Fibroblast of lung (primary cell): ENCODE measurements around the gene GIMAP1. TPM values are rescaled to one million over a fixed set of nuclear protein-coding genes. Genes with fewer than 3 reads are reported as not detected.
"Not testable (repeated sequence)": the region's sequence is repeated elsewhere in the genome, so short reads cannot be mapped to it uniquely, and the experiment has no call there.

Source experiments
- DNase-seq, 2 donors: peaks; one replicate each; pipeline versions ENCODE4 v3.0.0 to v3.0.0-alpha.2; 2010; ENCODE audit warnings: low read depth in 2 of 2
- H2AFZ ChIP-seq: 2 replicates; pipeline ENCODE4 v1.5.1; 2012; ENCODE audit warnings: low read length, control low read depth, inconsistent platforms
- H3K27ac ChIP-seq: 2 replicates; pipeline ENCODE4 v1.5.1; 2011; ENCODE audit warnings: low read length, control low read depth; ENCODE audit not compliant: insufficient read depth
- H3K27me3 ChIP-seq: 2 replicates; pipeline ENCODE4 v1.5.1; 2011; ENCODE audit warnings: mild to moderate bottlenecking, low read length; ENCODE audit not compliant: control insufficient read depth, insufficient read depth
- H3K36me3 ChIP-seq: 2 replicates; pipeline ENCODE4 v1.5.1; 2011; ENCODE audit warnings: low read length; ENCODE audit not compliant: control insufficient read depth, insufficient read depth
- H3K4me1 ChIP-seq: 2 replicates; pipeline ENCODE4 v1.5.1; 2011; ENCODE audit warnings: low read length; ENCODE audit not compliant: control insufficient read depth, insufficient read depth; ENCODE audit errors: extremely low read depth
- H3K4me2 ChIP-seq: 2 replicates; pipeline ENCODE4 v1.5.1; 2011; ENCODE audit warnings: low read length, control low read depth; ENCODE audit not compliant: insufficient read depth; ENCODE audit errors: extremely low read depth
- H3K4me3 ChIP-seq, 4 experiments: fragments of 200-600 bp in 1 of 4; sonication (generic) in 1 of 4; replicated peaks in 1 of 4; 2 replicates each; pipeline ENCODE4 v1.5.1; 2011 to 2016; ENCODE audit warnings: low read length in 4 of 4, low read depth in 3 of 4, mild to moderate bottlenecking in 3 of 4, control low read depth in 2 of 4, inconsistent platforms in 1 of 4, mixed read lengths in 1 of 4; ENCODE audit not compliant: insufficient read depth in 1 of 4; ENCODE audit errors: control extremely low read depth in 1 of 4
- H3K79me2 ChIP-seq: 2 replicates; pipeline ENCODE4 v1.5.1; 2012; ENCODE audit warnings: mild to moderate bottlenecking, low read length, inconsistent platforms; ENCODE audit not compliant: control insufficient read depth, insufficient read depth
- H3K9ac ChIP-seq: 2 replicates; pipeline ENCODE4 v1.5.1; 2011; ENCODE audit warnings: mild to moderate bottlenecking, low read length, control low read depth; ENCODE audit not compliant: insufficient read depth
- H3K9me3 ChIP-seq: 2 replicates; pipeline ENCODE4 v1.5.1; 2012; ENCODE audit warnings: low read depth, low read length; ENCODE audit not compliant: control insufficient read depth, insufficient read depth
- H4K20me1 ChIP-seq: 2 replicates; pipeline ENCODE4 v1.5.1; 2011; ENCODE audit warnings: low read length; ENCODE audit not compliant: control insufficient read depth, insufficient read depth; ENCODE audit errors: extremely low read depth
- EZH2 ChIP-seq: IDR thresholded peaks from 2 replicates; pipeline ENCODE4 v1.5.1; 2012; ENCODE audit warnings: low read length, control low read depth, mild to moderate bottlenecking; ENCODE audit errors: missing control alignments
- polyA minus RNA-seq: library from RNA; depleted of rRNA, polyadenylated mRNA; stranded (reverse); fragments of >200 nt; gene quantifications from 2 replicates; pipeline ENCODE4 v1.2.3, GENCODE V29; 2011; ENCODE audit warnings: low replicate concordance
- polyA plus RNA-seq, 2 donors: library from polyadenylated mRNA; depleted of rRNA in 1 of 2; stranded (reverse) in 1 of 2; unstranded in 1 of 2; fragments of >200 nt; gene quantifications; 2 replicates each; pipeline ENCODE4 v1.2.1, GENCODE V29; 2011 to 2012; ENCODE audit warnings: missing spikeins in 1 of 2
- total RNA-seq: library from RNA; depleted of rRNA; stranded (reverse); fragments of >200 nt; gene quantifications from 2 replicates; pipeline ENCODE4 v1.2.1, GENCODE V29; 2014
- TF ChIP-seq, protein P1 (sequence below), 2 donors: IDR thresholded peaks in 1 of 2; conservative IDR thresholded peaks in 1 of 2; 1 replicate in 1 of 2; 2 replicates in 1 of 2; pipeline ENCODE4 v1.5.1; 2011 to 2012; ENCODE audit warnings: low read length in 2 of 2, control low read depth in 1 of 2, inconsistent platforms in 1 of 2, low read depth in 1 of 2, mild to moderate bottlenecking in 1 of 2

Gene GIMAP1
- total RNA-seq, result under 0.01 TPM in 2 replicates
- polyA plus RNA-seq, result 0.01 TPM in 1 of 2 replicates, not detected in the other
- not detected in 2 replicates for polyA plus RNA-seq (2012)
- polyA minus RNA-seq, result not detected in 2 replicates

DNA sequence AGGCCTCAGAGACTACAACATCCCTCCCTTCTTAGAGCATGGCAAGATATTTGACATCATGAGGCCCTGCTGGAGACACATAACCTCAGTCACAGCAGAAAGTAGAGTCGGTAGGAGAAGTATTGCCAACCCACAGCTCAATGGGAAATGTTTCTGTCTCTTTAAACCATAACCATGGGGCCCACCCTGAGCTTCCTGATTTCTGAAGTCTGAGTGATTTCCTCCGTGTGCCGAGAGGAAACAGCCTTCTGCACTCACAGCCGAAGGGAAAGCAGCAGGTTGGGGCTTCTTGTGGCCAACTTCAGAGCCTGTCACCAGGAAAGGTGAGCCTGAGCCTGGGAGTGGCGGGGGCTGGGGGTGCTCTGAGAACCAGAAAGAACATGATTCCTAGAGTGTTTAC lies at the start of gene GIMAP1:
GIMAP1 (plus strand) TSS at position 246 of the 400 bp plus-strand sequence. CDS start 2,435 bp downstream, outside the sequence.
- H3K4me3 ChIP-seq, result no peak within 1 kb of the TSS
- no peaks in the 10 kb centered on the region for H3K9me3 ChIP-seq
- H4K20me1 ChIP-seq, result no peaks in the 10 kb centered on the region
- H3K4me1 ChIP-seq, result no peaks in the 10 kb centered on the region
- TF ChIP-seq EZH2, result no peak
- TF ChIP-seq, protein P1, sequence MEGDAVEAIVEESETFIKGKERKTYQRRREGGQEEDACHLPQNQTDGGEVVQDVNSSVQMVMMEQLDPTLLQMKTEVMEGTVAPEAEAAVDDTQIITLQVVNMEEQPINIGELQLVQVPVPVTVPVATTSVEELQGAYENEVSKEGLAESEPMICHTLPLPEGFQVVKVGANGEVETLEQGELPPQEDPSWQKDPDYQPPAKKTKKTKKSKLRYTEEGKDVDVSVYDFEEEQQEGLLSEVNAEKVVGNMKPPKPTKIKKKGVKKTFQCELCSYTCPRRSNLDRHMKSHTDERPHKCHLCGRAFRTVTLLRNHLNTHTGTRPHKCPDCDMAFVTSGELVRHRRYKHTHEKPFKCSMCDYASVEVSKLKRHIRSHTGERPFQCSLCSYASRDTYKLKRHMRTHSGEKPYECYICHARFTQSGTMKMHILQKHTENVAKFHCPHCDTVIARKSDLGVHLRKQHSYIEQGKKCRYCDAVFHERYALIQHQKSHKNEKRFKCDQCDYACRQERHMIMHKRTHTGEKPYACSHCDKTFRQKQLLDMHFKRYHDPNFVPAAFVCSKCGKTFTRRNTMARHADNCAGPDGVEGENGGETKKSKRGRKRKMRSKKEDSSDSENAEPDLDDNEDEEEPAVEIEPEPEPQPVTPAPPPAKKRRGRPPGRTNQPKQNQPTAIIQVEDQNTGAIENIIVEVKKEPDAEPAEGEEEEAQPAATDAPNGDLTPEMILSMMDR (conservative IDR thresholded peaks at IDR 0.05 in 1 of 2, IDR thresholded peaks at IDR 0.05 in 1 of 2; ENCODE audit: low read depth in 1 of 2, low read length in 2 of 2), result no peak
- no peak for DNase-seq
- H3K27me3 ChIP-seq, result no peaks in the 10 kb centered on the region
- H2AFZ ChIP-seq, result no peak within 1 kb of the TSS
- no peak within 1 kb of the TSS for H3K9ac ChIP-seq
- no peak within 1 kb of the TSS for H3K4me2 ChIP-seq
- no peak within 1 kb of the TSS for H3K27ac ChIP-seq
- no peaks in the 10 kb centered on the region for H3K79me2 ChIP-seq
- no peaks in the 10 kb centered on the region for H3K36me3 ChIP-seq

DNA sequence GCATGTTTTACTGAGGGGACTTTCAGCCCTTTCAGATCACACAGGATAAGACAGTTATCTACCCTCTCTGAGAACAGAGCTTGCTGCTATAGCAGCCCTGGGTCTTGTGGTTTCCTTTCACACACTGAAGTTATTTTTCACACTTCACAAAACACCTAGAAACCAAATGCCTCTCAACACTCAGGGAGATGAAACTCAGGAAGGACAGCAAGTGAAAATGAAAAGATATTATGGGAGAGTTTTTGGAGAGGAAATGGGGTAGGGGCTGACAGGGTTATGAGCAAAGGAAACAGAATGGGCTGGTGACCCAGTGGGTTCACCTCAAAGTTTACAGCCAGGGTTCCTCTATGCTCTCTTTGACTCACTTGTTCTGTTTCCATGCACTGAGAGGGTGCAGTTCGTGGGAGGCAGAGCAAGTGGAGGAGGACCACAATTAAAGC lies 47.9 kb upstream of the GIMAP1 start:
- Histone ChIP-seq H2AFZ (no peak overlapping the region), H4K20me1 (no peaks in the 10 kb centered on the region), H3K27ac (no peak overlapping the region), H3K9me3 (no peaks in the 10 kb centered on the region), H3K79me2 (no peaks in the 10 kb centered on the region), H3K4me3 (no peak overlapping the region), H3K4me2 (no peak overlapping the region), H3K27me3 (no peaks in the 10 kb centered on the region), H3K9ac (no peak overlapping the region), H3K4me1 (no peaks in the 10 kb centered on the region), H3K36me3 (no peaks in the 10 kb centered on the region)
- TF ChIP-seq, protein P1 (conservative IDR thresholded peaks at IDR 0.05 in 1 of 2, IDR thresholded peaks at IDR 0.05 in 1 of 2; ENCODE audit: low read depth in 1 of 2, low read length in 2 of 2), result no peak
- TF ChIP-seq EZH2, result no peak
- no peak for DNase-seq

DNA sequence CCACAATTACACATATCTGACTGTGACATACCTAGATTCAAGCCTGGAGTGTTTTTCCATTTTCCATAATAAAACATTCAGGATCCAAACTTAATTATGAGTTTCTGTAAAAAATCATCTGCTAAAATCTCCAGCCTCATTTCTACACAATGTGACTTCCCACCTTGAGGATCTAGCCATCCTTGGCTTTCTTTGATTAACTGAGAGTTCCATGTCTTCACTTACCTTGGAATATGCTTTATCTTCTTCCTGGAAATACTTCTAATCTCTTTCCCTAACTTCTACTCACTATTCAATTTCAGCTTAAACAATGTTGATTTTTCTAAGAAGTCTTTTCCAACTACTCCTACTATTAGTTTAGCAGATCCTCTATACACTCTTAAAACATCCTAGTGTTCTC lies 47.4 kb upstream of the GIMAP1 start:
- no peaks in the 10 kb centered on the region for H3K36me3 ChIP-seq
- no peak overlapping the region for H2AFZ ChIP-seq
- H3K27ac ChIP-seq, result no peak overlapping the region
- no peaks in the 10 kb centered on the region for H3K79me2 ChIP-seq
- DNase-seq, result no peak
- H3K4me3 ChIP-seq, result no peak overlapping the region
- H3K9me3 ChIP-seq, result no peaks in the 10 kb centered on the region
- H3K4me1 ChIP-seq, result no peaks in the 10 kb centered on the region
- no peak overlapping the region for H3K4me2 ChIP-seq
- H4K20me1 ChIP-seq, result no peaks in the 10 kb centered on the region
- TF ChIP-seq, protein P1 (conservative IDR thresholded peaks at IDR 0.05 in 1 of 2, IDR thresholded peaks at IDR 0.05 in 1 of 2; ENCODE audit: low read depth in 1 of 2, low read length in 2 of 2), result no peak
- TF ChIP-seq EZH2, result no peak
- H3K27me3 ChIP-seq, result no peaks in the 10 kb centered on the region
- H3K9ac ChIP-seq, result no peak overlapping the region

DNA sequence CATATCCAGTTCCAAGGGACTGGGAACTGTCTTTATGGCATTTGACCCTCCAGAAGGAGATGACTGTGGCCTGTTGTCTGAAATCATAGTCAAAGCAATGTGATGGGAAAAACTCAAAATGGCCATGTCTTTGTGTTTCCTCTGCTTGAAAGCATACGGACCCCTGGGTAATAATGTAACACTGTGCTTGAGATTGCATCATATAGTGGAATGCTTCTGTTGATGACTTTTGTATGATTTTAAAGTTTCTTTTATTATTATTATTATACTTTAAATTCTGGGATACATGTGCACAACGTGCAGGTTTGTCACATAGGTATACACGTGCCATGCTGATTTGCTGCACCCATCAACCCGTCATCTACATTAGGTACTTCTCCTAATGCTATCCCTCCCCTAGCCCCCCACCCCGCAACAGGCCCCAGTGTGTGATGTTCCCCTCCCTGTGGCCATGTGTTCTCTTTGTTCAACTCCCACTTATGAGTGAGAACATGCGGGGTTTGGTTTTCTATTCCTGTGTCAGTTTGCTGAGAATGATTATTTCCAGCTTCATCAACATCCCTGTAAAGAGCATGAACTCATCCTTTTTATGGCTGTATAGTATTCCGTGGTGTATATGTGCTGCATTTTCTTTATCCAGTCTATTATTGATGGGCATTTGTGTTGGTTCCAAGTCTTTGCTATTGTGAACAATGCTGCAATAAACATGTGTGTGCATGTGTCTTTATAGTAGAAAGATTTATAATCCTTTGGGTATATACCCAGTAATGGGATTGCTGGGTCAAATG lies 44.4 kb upstream of the GIMAP1 start:
- H3K4me3 ChIP-seq, H3K27ac ChIP-seq, H3K9ac ChIP-seq, H3K4me2 ChIP-seq, DNase-seq, H3K4me1 ChIP-seq, H4K20me1 ChIP-seq, H3K27me3 ChIP-seq, H3K9me3 ChIP-seq, H2AFZ ChIP-seq, H3K79me2 ChIP-seq, H3K36me3 ChIP-seq: not testable (repeated sequence)
